Measurements from ENCODE around the gene DYNC1I1.

Gene DYNC1I1

DNA sequence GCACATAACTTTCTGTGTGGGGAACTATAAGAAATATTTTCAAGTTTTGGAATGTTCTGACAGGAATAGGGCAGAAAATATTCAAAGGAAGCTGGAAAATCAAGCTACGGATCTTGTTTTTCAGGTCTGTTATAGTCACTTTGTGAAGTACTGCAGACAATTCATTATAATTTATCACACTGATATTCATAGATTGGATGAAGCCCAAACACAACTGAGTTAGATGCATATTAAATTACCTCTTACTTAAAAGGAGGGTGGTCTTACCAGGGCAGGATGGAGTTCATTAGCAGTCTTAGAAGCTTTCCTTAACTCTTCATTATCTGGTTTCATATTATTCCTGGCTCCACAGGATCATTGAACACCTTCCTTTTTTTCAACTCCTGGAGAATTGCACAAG lies 242.3 kb downstream of the DYNC1I1 start:
- H3K36me3 ChIP-seq (replicated peaks in 1 of 2; ENCODE audit: control insufficient read depth in 2 of 2, insufficient read depth in 2 of 2, low read length in 2 of 2), result no peaks in the 10 kb centered on the region
- DNase-seq (ENCODE audit: low spot score), result no peak
- no CpG with 5 or more reads among the region's 1 CpG for WGBS, 2 donors (ENCODE audit: extremely low coverage in 2 of 2, insufficient read length in 2 of 2, insufficient replicate concordance in 1 of 2)

DNA sequence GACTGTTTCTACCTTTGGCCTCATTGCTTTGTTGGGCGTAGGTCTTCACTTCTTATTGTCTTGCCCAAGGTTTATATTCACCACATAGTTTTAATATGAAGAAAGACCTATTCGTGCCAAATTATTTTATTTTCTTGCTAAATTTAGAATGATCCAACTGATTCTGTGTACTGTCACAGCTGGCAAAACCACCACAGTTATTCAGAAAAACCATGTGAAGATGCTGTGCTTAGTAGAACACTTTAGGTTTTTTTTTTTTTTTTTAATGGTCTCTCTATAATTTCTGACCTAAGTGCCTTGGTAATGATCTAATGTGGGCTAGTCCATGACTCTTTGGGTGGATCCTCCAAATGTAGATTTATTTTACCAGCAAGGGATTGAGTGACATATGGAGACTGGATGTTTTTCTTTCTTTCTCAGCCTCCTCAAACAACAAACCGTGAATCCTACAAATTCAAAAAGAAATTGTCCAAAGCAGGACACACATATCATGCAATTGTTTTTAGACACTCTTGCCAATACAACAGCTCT lies 243.8 kb downstream of the DYNC1I1 start:
- Histone ChIP-seq H3K23ac (ENCODE audit: low read depth, low read length, poor library complexity) (no peak overlapping the region), H3K9me3 (replicated peaks in 1 of 2; ENCODE audit: control insufficient read depth in 2 of 2, insufficient read depth in 1 of 2, low read depth in 1 of 2, low read length in 2 of 2) (no peaks in the 10 kb centered on the region), H4K91ac (ENCODE audit: low read depth, low read length, poor library complexity) (no peak overlapping the region), H3K14ac (ENCODE audit: low read length) (no peak overlapping the region), H2AFZ (ENCODE audit: low read length) (no peak overlapping the region), H4K8ac (ENCODE audit: low read depth, low read length) (no peak overlapping the region), H3K27ac (replicated peaks; ENCODE audit: low read length) (no peak overlapping the region), H3K9ac (ENCODE audit: low read depth, low read length, poor library complexity) (no peak overlapping the region), H3K4ac (ENCODE audit: low read length) (no peak overlapping the region), H3K36me3 (replicated peaks in 1 of 2; ENCODE audit: control insufficient read depth in 2 of 2, insufficient read depth in 2 of 2, low read length in 2 of 2) (no peaks in the 10 kb centered on the region), H3K79me1 (ENCODE audit: low read depth, low read length) (no peaks in the 10 kb centered on the region), H3K18ac (ENCODE audit: low read length) (no peak overlapping the region), H3K4me3 (ENCODE audit: low read length in 2 of 2) (no peak overlapping the region), H2BK15ac (ENCODE audit: low read length) (no peak overlapping the region), H2BK120ac (ENCODE audit: low read depth, low read length) (no peak overlapping the region), H2BK5ac (ENCODE audit: low read length) (no peak overlapping the region), H3K27me3 (ENCODE audit: control insufficient read depth in 3 of 3, insufficient read depth in 3 of 3, low read depth in 1 of 3, low read length in 3 of 3) (peaks cover 0 to 4% (median 0%) of the 10 kb centered on the region in 3 experiments), H3K4me2 (ENCODE audit: insufficient read depth, low read length, poor library complexity, severe bottlenecking) (no peak overlapping the region), H3K4me1 (ENCODE audit: control insufficient read depth in 2 of 2, insufficient read depth in 1 of 2, low read depth in 1 of 2, low read length in 2 of 2) (no peaks in the 10 kb centered on the region), H2BK12ac (ENCODE audit: low read length) (no peak overlapping the region), H2AK5ac (ENCODE audit: low read depth, low read length) (no peak overlapping the region)
- DNase-seq (ENCODE audit: low spot score), result no peak
- no CpG with 5 or more reads among the region's 3 CpGs for WGBS, 2 donors (ENCODE audit: extremely low coverage in 2 of 2, insufficient read length in 2 of 2, insufficient replicate concordance in 1 of 2)

More for the DNA sequence above, 242.3 kb downstream of the DYNC1I1 start:
- Histone ChIP-seq H2BK15ac (ENCODE audit: low read length) (no peak overlapping the region), H3K27me3 (ENCODE audit: control insufficient read depth in 3 of 3, insufficient read depth in 3 of 3, low read depth in 1 of 3, low read length in 3 of 3) (peaks cover 0 to 4% (median 0%) of the 10 kb centered on the region in 3 experiments), H3K4me2 (ENCODE audit: insufficient read depth, low read length, poor library complexity, severe bottlenecking) (no peak overlapping the region), H3K79me1 (ENCODE audit: low read depth, low read length) (no peaks in the 10 kb centered on the region), H3K23ac (ENCODE audit: low read depth, low read length, poor library complexity) (no peak overlapping the region), H4K8ac (ENCODE audit: low read depth, low read length) (no peak overlapping the region), H2BK12ac (ENCODE audit: low read length) (no peak overlapping the region), H3K4ac (ENCODE audit: low read length) (no peak overlapping the region), H3K27ac (replicated peaks; ENCODE audit: low read length) (no peak overlapping the region), H2BK120ac (ENCODE audit: low read depth, low read length) (no peak overlapping the region), H2AFZ (ENCODE audit: low read length) (no peak overlapping the region), H4K91ac (ENCODE audit: low read depth, low read length, poor library complexity) (no peak overlapping the region), H3K9ac (ENCODE audit: low read depth, low read length, poor library complexity) (no peak overlapping the region), H3K4me1 (ENCODE audit: control insufficient read depth in 2 of 2, insufficient read depth in 1 of 2, low read depth in 1 of 2, low read length in 2 of 2) (no peaks in the 10 kb centered on the region), H2AK5ac (ENCODE audit: low read depth, low read length) (no peak overlapping the region), H3K14ac (ENCODE audit: low read length) (no peak overlapping the region), H3K4me3 (ENCODE audit: low read length in 2 of 2) (no peak overlapping the region), H3K9me3 (replicated peaks in 1 of 2; ENCODE audit: control insufficient read depth in 2 of 2, insufficient read depth in 1 of 2, low read depth in 1 of 2, low read length in 2 of 2) (no peaks in the 10 kb centered on the region), H3K18ac (ENCODE audit: low read length) (no peak overlapping the region), H2BK5ac (ENCODE audit: low read length) (no peak overlapping the region)

DNA sequence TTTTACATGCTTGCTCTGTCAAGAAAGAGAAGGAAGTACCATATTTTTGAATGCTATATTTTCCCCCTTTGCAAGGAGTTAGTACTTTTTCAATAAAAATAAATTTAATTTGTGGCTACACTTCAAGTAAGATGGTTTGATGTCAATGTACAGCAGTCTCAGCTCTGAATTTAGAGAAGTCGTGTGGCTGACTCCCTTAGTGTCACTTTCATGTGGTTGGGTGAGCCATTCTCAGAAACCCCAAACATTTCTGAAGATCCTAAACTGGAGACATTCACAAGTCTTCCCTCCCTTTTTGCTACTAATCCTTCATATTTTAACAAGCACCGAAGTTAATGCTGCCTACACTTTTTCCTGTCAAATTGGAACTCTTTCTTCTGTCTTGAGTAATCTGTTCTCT lies 244.4 kb downstream of the DYNC1I1 start:
- H2AFZ ChIP-seq (ENCODE audit: low read length), result no peak overlapping the region
- no peaks in the 10 kb centered on the region for H3K36me3 ChIP-seq (replicated peaks in 1 of 2; ENCODE audit: control insufficient read depth in 2 of 2, insufficient read depth in 2 of 2, low read length in 2 of 2)
- no peak overlapping the region for H4K8ac ChIP-seq (ENCODE audit: low read depth, low read length)
- H2BK5ac ChIP-seq (ENCODE audit: low read length), result no peak overlapping the region
- H3K9me3 ChIP-seq (replicated peaks in 1 of 2; ENCODE audit: control insufficient read depth in 2 of 2, insufficient read depth in 1 of 2, low read depth in 1 of 2, low read length in 2 of 2), result no peaks in the 10 kb centered on the region
- no peak overlapping the region for H4K91ac ChIP-seq (ENCODE audit: low read depth, low read length, poor library complexity)
- H2BK120ac ChIP-seq (ENCODE audit: low read depth, low read length), result no peak overlapping the region
- no peak overlapping the region for H2BK15ac ChIP-seq (ENCODE audit: low read length)
- no peak overlapping the region for H3K9ac ChIP-seq (ENCODE audit: low read depth, low read length, poor library complexity)
- H3K14ac ChIP-seq (ENCODE audit: low read length), result no peak overlapping the region
- no peaks in the 10 kb centered on the region for H3K79me1 ChIP-seq (ENCODE audit: low read depth, low read length)
- WGBS, 2 donors (ENCODE audit: extremely low coverage in 2 of 2, insufficient read length in 2 of 2, insufficient replicate concordance in 1 of 2), result no CpG with 5 or more reads among the region's 2 CpGs
- no peak overlapping the region for H3K4me2 ChIP-seq (ENCODE audit: insufficient read depth, low read length, poor library complexity, severe bottlenecking)
- H3K23ac ChIP-seq (ENCODE audit: low read depth, low read length, poor library complexity), result no peak overlapping the region
- no peak overlapping the region for H2BK12ac ChIP-seq (ENCODE audit: low read length)
- DNase-seq (ENCODE audit: low spot score), result no peak
- H3K4me3 ChIP-seq (ENCODE audit: low read length in 2 of 2), result no peak overlapping the region
- no peak overlapping the region for H3K27ac ChIP-seq (replicated peaks; ENCODE audit: low read length)
- H3K18ac ChIP-seq (ENCODE audit: low read length), result no peak overlapping the region
- H3K27me3 ChIP-seq (ENCODE audit: control insufficient read depth in 3 of 3, insufficient read depth in 3 of 3, low read depth in 1 of 3, low read length in 3 of 3), result peaks cover 0 to 4% (median 0%) of the 10 kb centered on the region in 3 experiments
- H3K4me1 ChIP-seq (ENCODE audit: control insufficient read depth in 2 of 2, insufficient read depth in 1 of 2, low read depth in 1 of 2, low read length in 2 of 2), result no peaks in the 10 kb centered on the region
- H3K4ac ChIP-seq (ENCODE audit: low read length), result no peak overlapping the region
- H2AK5ac ChIP-seq (ENCODE audit: low read depth, low read length), result no peak overlapping the region

DNA sequence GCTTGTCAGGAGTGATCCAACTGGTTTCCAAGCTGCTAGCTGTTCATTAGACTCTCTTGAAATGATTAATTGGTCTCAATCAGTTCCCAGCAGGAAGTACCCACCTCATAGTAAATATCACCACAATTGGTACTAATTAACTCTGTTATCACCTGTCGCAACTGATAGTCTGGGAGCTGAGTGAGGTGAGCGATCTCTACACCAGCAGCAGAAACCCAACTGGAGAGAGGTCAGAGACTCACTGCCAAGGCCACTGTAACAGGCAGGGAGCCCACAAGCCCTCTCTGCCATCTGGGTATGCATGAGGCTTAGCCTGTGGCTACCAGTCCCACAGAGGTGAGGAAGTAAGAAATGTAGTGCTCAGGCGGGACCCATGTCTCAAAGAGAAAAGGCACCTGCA lies 245.5 kb downstream of the DYNC1I1 start:
- DNase-seq (ENCODE audit: low spot score), result no peak
- Histone ChIP-seq H4K8ac (ENCODE audit: low read depth, low read length) (no peak overlapping the region), H3K79me1 (ENCODE audit: low read depth, low read length) (no peaks in the 10 kb centered on the region), H2BK12ac (ENCODE audit: low read length) (no peak overlapping the region), H3K14ac (ENCODE audit: low read length) (no peak overlapping the region), H3K36me3 (replicated peaks in 1 of 2; ENCODE audit: control insufficient read depth in 2 of 2, insufficient read depth in 2 of 2, low read length in 2 of 2) (no peaks in the 10 kb centered on the region), H3K4me3 (ENCODE audit: low read length in 2 of 2) (no peak overlapping the region), H3K4me2 (ENCODE audit: insufficient read depth, low read length, poor library complexity, severe bottlenecking) (no peak overlapping the region), H3K9ac (ENCODE audit: low read depth, low read length, poor library complexity) (no peak overlapping the region), H2AFZ (ENCODE audit: low read length) (no peak overlapping the region), H3K27me3 (ENCODE audit: control insufficient read depth in 3 of 3, insufficient read depth in 3 of 3, low read depth in 1 of 3, low read length in 3 of 3) (peaks cover 0 to 3% (median 0%) of the 10 kb centered on the region in 3 experiments), H3K23ac (ENCODE audit: low read depth, low read length, poor library complexity) (no peak overlapping the region), H2BK15ac (ENCODE audit: low read length) (no peak overlapping the region), H4K91ac (ENCODE audit: low read depth, low read length, poor library complexity) (no peak overlapping the region), H3K27ac (replicated peaks; ENCODE audit: low read length) (no peak overlapping the region), H2BK120ac (ENCODE audit: low read depth, low read length) (no peak overlapping the region), H3K4ac (ENCODE audit: low read length) (no peak overlapping the region), H3K4me1 (ENCODE audit: control insufficient read depth in 2 of 2, insufficient read depth in 1 of 2, low read depth in 1 of 2, low read length in 2 of 2) (no peaks in the 10 kb centered on the region), H3K18ac (ENCODE audit: low read length) (no peak overlapping the region), H2AK5ac (ENCODE audit: low read depth, low read length) (no peak overlapping the region), H2BK5ac (ENCODE audit: low read length) (no peak overlapping the region), H3K9me3 (replicated peaks in 1 of 2; ENCODE audit: control insufficient read depth in 2 of 2, insufficient read depth in 1 of 2, low read depth in 1 of 2, low read length in 2 of 2) (no peaks in the 10 kb centered on the region)
- WGBS, 2 donors (ENCODE audit: extremely low coverage in 2 of 2, insufficient read length in 2 of 2, insufficient replicate concordance in 1 of 2), result no CpG with 5 or more reads among the region's 3 CpGs
